ENCODE results near the gene TMEM272. TPM values are rescaled to one million over a fixed set of nuclear protein-coding genes. Genes with fewer than 3 reads are reported as not detected.

TMEM272 gene
- polyA plus RNA-seq, 4 donors, result 0.22 to 0.35 (median 0.27) TPM

GRCh38 chr13:51807041-51807440 is 37.9 kb downstream of the TMEM272 start:
- DNase-seq (ENCODE audit: low read depth in 4 of 4, low spot score in 3 of 4), result no peak

- no peak for DNase-seq (ENCODE audit: low read depth in 4 of 4, low spot score in 3 of 4)
Measured at GRCh38 chr13:51806566-51806965, 38.4 kb downstream of the TMEM272 start.

GRCh38 chr13:51805925-51806324 is 39.1 kb downstream of the TMEM272 start:
- no peak for DNase-seq (ENCODE audit: low read depth in 4 of 4, low spot score in 3 of 4)

- no peak for DNase-seq (ENCODE audit: low read depth in 4 of 4, low spot score in 3 of 4)
Measured at GRCh38 chr13:51805313-51805712, 39.7 kb downstream of the TMEM272 start.

GRCh38 chr13:51804295-51805172 is 40.4 kb downstream of the TMEM272 start:
- peak in 1 of 4 donors; percentile 38 for DNase-seq (ENCODE audit: low read depth in 4 of 4, low spot score in 3 of 4)

GRCh38 chr13:51803422-51804294 is 41.3 kb downstream of the TMEM272 start, which contains the start of gene DHRS12:
TSS of gene DHRS12 (minus strand) at chr13:51804163. CDS start at chr13:51799659, 4,504 bp downstream.
- DNase-seq (ENCODE audit: low read depth in 4 of 4, low spot score in 3 of 4), result peak; percentile 71 to 74 (median 74)

- DNase-seq (ENCODE audit: low read depth in 4 of 4, low spot score in 3 of 4), result no peak
Measured at GRCh38 chr13:51802631-51803418, 42.2 kb downstream of the TMEM272 start.

GRCh38 chr13:51801631-51802099 is 43.3 kb downstream of the TMEM272 start:
- no peak for DNase-seq (ENCODE audit: low read depth in 4 of 4, low spot score in 3 of 4)

- no peak for DNase-seq (ENCODE audit: low read depth in 4 of 4, low spot score in 3 of 4)
Measured at GRCh38 chr13:51800486-51800885, 44.5 kb downstream of the TMEM272 start.

- DNase-seq (ENCODE audit: low read depth in 4 of 4, low spot score in 3 of 4), result no peak
Measured at GRCh38 chr13:51799261-51799660, 45.7 kb downstream of the TMEM272 start.

- DNase-seq (ENCODE audit: low read depth in 4 of 4, low spot score in 3 of 4), result peak in 2 of 4 donors; percentile 44 to 65
Measured at GRCh38 chr13:51797664-51798488, 47.1 kb downstream of the TMEM272 start.

- DNase-seq (ENCODE audit: low read depth in 4 of 4, low spot score in 3 of 4), result no peak
Measured at GRCh38 chr13:51796546-51796945, 48.4 kb downstream of the TMEM272 start.

- DNase-seq (ENCODE audit: low read depth in 4 of 4, low spot score in 3 of 4), result no peak
Measured at GRCh38 chr13:51795419-51795818, 49.6 kb downstream of the TMEM272 start.

- DNase-seq (ENCODE audit: low read depth in 4 of 4, low spot score in 3 of 4), result no peak
Measured at GRCh38 chr13:51794964-51795363, 50.0 kb downstream of the TMEM272 start.

GRCh38 chr13:51793570-51794271 is 51.3 kb downstream of the TMEM272 start:
- no peak for DNase-seq (ENCODE audit: low read depth in 4 of 4, low spot score in 3 of 4)

- no peak for DNase-seq (ENCODE audit: low read depth in 4 of 4, low spot score in 3 of 4)
Measured at GRCh38 chr13:51786425-51787265, 58.3 kb downstream of the TMEM272 start.

- no peak for DNase-seq (ENCODE audit: low read depth in 4 of 4, low spot score in 3 of 4)
Measured at GRCh38 chr13:51785712-51786424, 59.1 kb downstream of the TMEM272 start.

All from right renal pelvis (tissue), 4 donors.